WTC11 (cell line): ENCODE measurements around the gene SREBF2. TPM values are rescaled to one million over a fixed set of nuclear protein-coding genes. Genes with fewer than 3 reads are reported as not detected.

Experiments
- ATAC-seq: fragments of 200-7000 bp; cut with Tn5 transposase; 2 replicates; pipeline ENCODE4 v1.10.0; 2021; ENCODE audit warnings: mild to moderate bottlenecking, moderate library complexity
- CTCF ChIA-PET: fragments of 300-600 bp; sonication (Branson Sonifier 250); formaldehyde crosslinking; loops from one replicate; lab custom pipeline; 2021; ENCODE audit warnings: antibody characterized with exemption; lab: Charles Lee
- POLR2A ChIA-PET: fragments of 350-600 bp; sonication (Branson Sonifier 250); formaldehyde crosslinking; loops from one replicate; lab custom pipeline; 2021; ENCODE audit warnings: antibody characterized with exemption; lab: Charles Lee
- DNase-seq: peaks from one replicate; pipeline ENCODE4 v3.0.0; 2021; ENCODE audit warnings: low spot score
- H3K27ac Mint-ChIP-seq: 2 replicates; pipeline ENCODE4 v1.8.0; 2021; ENCODE audit warnings: mixed read lengths
- H3K27me3 Mint-ChIP-seq: 2 replicates; pipeline ENCODE4 v1.8.0; 2021; ENCODE audit warnings: low read depth, mild to moderate bottlenecking, moderate library complexity, mixed read lengths
- H3K36me3 Mint-ChIP-seq: 2 replicates; pipeline ENCODE4 v1.8.0; 2021; ENCODE audit warnings: mixed read lengths
- H3K4me1 Mint-ChIP-seq: 2 replicates; pipeline ENCODE4 v1.8.0; 2022; ENCODE audit warnings: mixed read lengths
- H3K4me3 Mint-ChIP-seq: 2 replicates; pipeline ENCODE4 v1.8.0; 2021; ENCODE audit warnings: mild to moderate bottlenecking, moderate library complexity, mixed read lengths
- H3K9me3 Mint-ChIP-seq: 2 replicates; pipeline ENCODE4 v1.8.0; 2021; ENCODE audit warnings: mixed read lengths
- ATF1 ChIP-seq: sonication (generic); formaldehyde crosslinking; IDR thresholded peaks from 2 replicates; pipeline ENCODE4 v1.8.1; 2023; ENCODE audit warnings: mild to moderate bottlenecking, moderate library complexity, missing genetic modification reagents
- E2F4 ChIP-seq: sonication (generic); formaldehyde crosslinking; IDR thresholded peaks from 2 replicates; pipeline ENCODE4 v1.8.1; 2022; ENCODE audit warnings: low read depth, mild to moderate bottlenecking, moderate library complexity, missing genetic modification reagents, borderline replicate concordance
- E2F5 ChIP-seq: sonication (generic); formaldehyde crosslinking; IDR thresholded peaks from 2 replicates; pipeline ENCODE4 v1.8.1; 2022; ENCODE audit warnings: mild to moderate bottlenecking, moderate library complexity, missing genetic modification reagents
- GABPB1 ChIP-seq: sonication (generic); formaldehyde crosslinking; IDR thresholded peaks from 2 replicates; pipeline ENCODE4 v1.8.1; 2023; ENCODE audit warnings: mild to moderate bottlenecking, missing genetic modification reagents
- MAX ChIP-seq: sonication (generic); formaldehyde crosslinking; IDR thresholded peaks from 2 replicates; pipeline ENCODE4 v1.8.0; 2022; ENCODE audit warnings: mild to moderate bottlenecking, missing genetic modification reagents
- MYBL2 ChIP-seq: sonication (generic); formaldehyde crosslinking; IDR thresholded peaks from 2 replicates; pipeline ENCODE4 v1.8.1; 2023; ENCODE audit warnings: mild to moderate bottlenecking, moderate library complexity, missing genetic modification reagents
- NFYB ChIP-seq: sonication (generic); formaldehyde crosslinking; conservative IDR thresholded peaks from 2 replicates; pipeline ENCODE4 v1.8.0; 2022; ENCODE audit warnings: low read depth, missing genetic modification reagents
- ZNF232 ChIP-seq: sonication (generic); formaldehyde crosslinking; IDR thresholded peaks from 2 replicates; pipeline ENCODE4 v1.8.0; 2022; ENCODE audit warnings: mild to moderate bottlenecking, missing genetic modification reagents
- ZNF416 ChIP-seq: fragments of 250-450 bp; sonication (Bioruptor Pico); IDR thresholded peaks from 2 replicates; pipeline ENCODE4 v1.9.0; 2021; ENCODE audit warnings: mild to moderate bottlenecking, inconsistent platforms
- ZNF425 ChIP-seq: fragments of 250-450 bp; sonication (Bioruptor Pico); conservative IDR thresholded peaks from 2 replicates; pipeline ENCODE4 v1.9.0; 2021; ENCODE audit warnings: mild to moderate bottlenecking
- total RNA-seq: library from RNA; stranded (reverse); gene quantifications from 3 replicates; pipeline ENCODE4 v1.2.3, GENCODE V29; 2021

The SREBF2 gene
- total RNA-seq, 1 experiment from 2014 or later: 151 TPM

GRCh38 chr22:41907436-41908401, 74.8 kb downstream of the SREBF2 start:
- POLR2A ChIA-PET: interaction anchor here (0.8 to 1.2 kb wide), 5 partner anchors 11 to 219 kb away, joined by 3 read pairs; partner anchors contain the start of genes CENPM and SNU13
- ATAC-seq (no peak), DNase-seq (no peak)

GRCh38 chr22:41908411-41909309, 75.8 kb downstream of the SREBF2 start:
- H3K4me1 Mint-ChIP-seq: peaks cover 17% of the 10 kb centered on the region
- peaks cover 50% of the 10 kb centered on the region for H3K27me3 Mint-ChIP-seq
- POLR2A ChIA-PET: interaction anchor here (1.0 to 1.5 kb wide), 3 partner anchors 17 to 220 kb away, joined by 3 to 5 read pairs (median 3); partner anchors contain the start of genes CCDC134 and SNU13
- no peak for DNase-seq
- CTCF ChIA-PET: interaction anchor here (0.6 to 3.8 kb wide), 14 partner anchors 11 to 280 kb away, joined by 3 to 66 read pairs (median 6); partner anchors contain the start of genes CENPM and TNFRSF13C
- ATAC-seq: peak; percentile 3
- H3K36me3 Mint-ChIP-seq: peaks cover 13% of the 10 kb centered on the region
- no peak overlapping the region for H3K27ac Mint-ChIP-seq
- no peak for TF ChIP-seq NFYB (CRISPR knock-in tag)
- 0 out of 2 replicates have a peak, but pooled peaks have one; percentile 39 for TF ChIP-seq ZNF232 (CRISPR knock-in tag)
- TF ChIP-seq ATF1: no peak
- no peak for TF ChIP-seq E2F5 (CRISPR knock-in tag)
- H3K9me3 Mint-ChIP-seq: no peaks in the 10 kb centered on the region
- H3K4me3 Mint-ChIP-seq: no peak overlapping the region

More at GRCh38 chr22:41907436-41908401, 74.8 kb downstream of the SREBF2 start:
- no peak for TF ChIP-seq GABPB1 (CRISPR knock-in tag)
- no peaks in the 10 kb centered on the region for H3K9me3 Mint-ChIP-seq
- peaks cover 14% of the 10 kb centered on the region for H3K4me1 Mint-ChIP-seq
- no peak overlapping the region for H3K4me3 Mint-ChIP-seq
- CTCF ChIA-PET: interaction anchor here (0.7 to 3.8 kb wide), 10 partner anchors 12 to 241 kb away, joined by 3 to 66 read pairs (median 6); partner anchors contain the start of genes CENPM and TNFRSF13C
- peaks cover 41% of the 10 kb centered on the region for H3K27me3 Mint-ChIP-seq
- H3K36me3 Mint-ChIP-seq: peaks cover 18% of the 10 kb centered on the region
- no peak overlapping the region for H3K27ac Mint-ChIP-seq

GRCh38 chr22:41909310-41910049, 76.6 kb downstream of the SREBF2 start:
- no peak for DNase-seq
- peak overlapping the region; percentile 33 for H3K4me3 Mint-ChIP-seq
- H3K27me3 Mint-ChIP-seq: peaks cover 53% of the 10 kb centered on the region
- POLR2A ChIA-PET: interaction anchor here (1.5 kb wide), 1 partner anchor 109 kb away, joined by 5 read pairs; the partner anchor contains the start of gene CCDC134
- H3K36me3 Mint-ChIP-seq: peaks cover 6% of the 10 kb centered on the region; the same call in 1 of the 2 replicates
- TF ChIP-seq E2F4 (CRISPR knock-in tag): no peak
- 0 out of 2 replicates have a peak, but pooled peaks have one; percentile 7 for TF ChIP-seq MYBL2 (CRISPR knock-in tag)
- TF ChIP-seq MAX (CRISPR knock-in tag): peak; percentile 6; the same call in 1 of the 2 replicates
- TF ChIP-seq ZNF425 (CRISPR knock-in tag): no peak
- no peak for TF ChIP-seq ZNF416
- no peaks in the 10 kb centered on the region for H3K9me3 Mint-ChIP-seq
- ATAC-seq: peak; percentile 4
- no peak overlapping the region for H3K27ac Mint-ChIP-seq
- H3K4me1 Mint-ChIP-seq: peaks cover 17% of the 10 kb centered on the region
- CTCF ChIA-PET: interaction anchor here (1.0 to 3.8 kb wide), 9 partner anchors 10 to 242 kb away, joined by 3 to 66 read pairs (median 6); partner anchors contain the start of genes SREBF2 and TNFRSF13C
